Loucy (cell line): ENCODE measurements around the gene CEP41.

Source experiments
- CTCF ChIP-seq: fragments of 200-600 bp; sonication (generic); conservative IDR thresholded peaks from 2 replicates; pipeline ENCODE4 v1.5.1; 2014; ENCODE audit warnings: mild to moderate bottlenecking, antibody characterized with exemption, low read length
- EZH2phosphoT487 ChIP-seq: fragments of 200-600 bp; IDR thresholded peaks from 2 replicates; pipeline ENCODE4 v1.6.1; 2018; ENCODE audit warnings: antibody characterized with exemption, mild to moderate bottlenecking, moderate library complexity, borderline replicate concordance

DNA sequence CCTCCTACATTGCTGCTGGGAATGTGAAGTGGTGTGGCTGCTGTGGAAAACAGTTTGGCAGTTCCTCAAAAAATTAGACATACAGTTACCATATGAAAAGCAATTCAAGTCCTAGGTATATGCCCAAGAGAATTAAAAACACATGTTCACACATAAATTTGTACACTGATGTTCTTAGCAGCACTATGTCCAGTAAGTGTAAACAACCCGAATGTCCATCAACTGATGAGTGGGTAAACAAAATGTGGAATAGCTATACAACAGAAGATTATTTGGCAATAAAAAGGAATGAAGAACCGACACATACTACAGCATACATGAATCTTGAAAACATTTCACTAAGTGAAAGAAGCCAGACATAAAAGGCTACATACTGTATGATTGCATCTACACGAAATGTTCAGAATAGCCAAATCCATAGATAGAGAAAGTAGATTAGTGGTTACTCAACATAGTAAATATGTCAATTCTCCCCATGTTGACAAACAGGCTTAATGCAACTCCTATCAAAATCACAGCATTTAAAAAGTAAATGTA is 17.2 kb downstream of the CEP41 start:
- no peak for TF ChIP-seq CTCF
- TF ChIP-seq EZH2phosphoT487: no peak
